Cerebellar nuclear complex (tissue), 1 donor: Measurements from ENCODE around the gene LCN2.
"Not testable (repeated sequence)": the region's sequence is repeated elsewhere in the genome, so short reads cannot be mapped to it uniquely, and the experiment has no call there.

Experiments
- DNase-seq, 2 experiments: peaks; one replicate each; lab custom pipeline; 2025; lab: John Stamatoyannopoulos, UW

LCN2 gene

DNA sequence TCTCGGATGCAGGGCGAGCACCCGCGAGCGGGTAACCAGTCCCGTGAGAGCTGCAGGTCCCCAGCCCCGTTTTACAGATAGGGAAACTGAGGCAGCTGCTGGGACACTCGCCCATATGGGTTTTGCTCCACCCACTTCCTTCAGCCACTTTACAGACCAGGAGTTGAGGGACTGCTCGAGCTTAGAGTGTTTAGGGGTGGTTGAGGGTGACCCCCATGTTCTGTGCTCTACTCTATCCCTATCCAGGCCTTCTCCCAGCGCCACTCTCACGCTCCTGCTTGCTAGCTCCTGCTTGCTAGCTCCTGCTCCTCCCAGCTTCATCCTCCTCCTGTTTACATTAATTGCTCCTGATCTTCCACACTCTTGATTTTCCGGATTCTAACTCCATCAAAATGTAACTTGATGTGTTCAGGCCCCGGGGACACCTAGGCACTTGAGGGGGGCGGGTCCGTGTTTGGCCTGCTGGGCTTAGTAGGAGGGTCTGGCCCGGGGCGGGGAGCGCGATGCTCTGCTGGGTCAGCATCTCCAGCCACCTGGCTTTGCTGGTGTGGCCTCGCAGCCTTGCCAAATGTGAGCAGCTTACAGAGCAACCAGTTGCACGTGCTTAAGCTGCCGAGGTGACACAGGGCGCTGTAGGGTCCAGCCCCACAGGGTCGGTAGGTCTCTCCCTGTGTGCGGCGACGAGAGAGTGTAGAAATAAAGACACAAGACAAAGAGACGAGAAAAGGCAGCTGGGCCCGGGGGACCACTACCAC, 20.2 kb upstream of the LCN2 start:
- DNase-seq = no peak

DNA sequence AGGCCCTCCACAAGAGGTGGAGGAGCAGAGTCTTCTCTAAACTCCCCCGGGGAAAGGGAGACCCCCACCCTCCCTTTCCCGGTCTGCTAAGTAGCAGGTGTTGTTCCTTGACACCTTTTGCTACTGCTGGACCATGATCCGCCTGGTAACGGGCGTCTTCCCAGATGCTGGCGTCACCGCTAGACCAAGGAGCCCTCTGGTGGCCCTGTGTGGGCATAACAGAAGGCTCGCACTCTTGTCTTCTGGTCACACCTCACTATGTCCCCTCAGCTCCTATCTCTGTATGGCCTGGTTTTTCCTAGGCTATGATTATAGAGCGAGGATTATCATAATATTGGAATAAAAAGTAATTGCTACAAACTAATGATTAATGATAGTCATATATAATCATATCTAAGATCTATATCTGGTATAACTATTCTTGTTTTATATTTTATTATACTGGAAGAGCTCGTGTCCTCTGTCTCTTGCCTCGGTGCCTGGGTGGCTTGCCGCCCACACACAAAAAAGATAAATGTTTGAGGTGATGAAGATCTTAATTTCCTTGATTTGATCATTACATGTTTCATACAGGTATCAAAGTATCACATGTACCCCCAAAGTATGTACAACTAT, 19.2 kb upstream of the LCN2 start:
- DNase-seq = not testable (repeated sequence)

DNA sequence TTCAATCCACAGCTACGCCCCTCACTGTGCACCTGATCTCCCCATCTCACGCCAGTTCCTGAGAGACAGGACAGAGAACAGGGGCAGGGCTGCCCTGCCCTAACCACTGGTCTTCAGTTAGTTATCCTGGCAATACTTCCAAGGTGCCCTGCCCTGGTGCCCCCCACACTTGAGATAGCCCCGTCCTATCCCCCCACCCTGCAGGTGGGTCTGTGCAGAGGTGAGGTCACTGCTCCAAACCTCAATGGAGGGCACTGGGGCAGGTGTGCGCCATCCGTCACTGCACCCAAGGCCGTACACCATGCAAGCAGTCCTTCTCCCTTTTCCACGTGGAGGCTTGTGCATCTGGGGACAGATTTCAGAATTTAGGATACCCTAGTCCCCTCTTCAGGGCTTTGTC, 18.6 kb upstream of the LCN2 start:
- not testable (repeated sequence) for DNase-seq

DNA sequence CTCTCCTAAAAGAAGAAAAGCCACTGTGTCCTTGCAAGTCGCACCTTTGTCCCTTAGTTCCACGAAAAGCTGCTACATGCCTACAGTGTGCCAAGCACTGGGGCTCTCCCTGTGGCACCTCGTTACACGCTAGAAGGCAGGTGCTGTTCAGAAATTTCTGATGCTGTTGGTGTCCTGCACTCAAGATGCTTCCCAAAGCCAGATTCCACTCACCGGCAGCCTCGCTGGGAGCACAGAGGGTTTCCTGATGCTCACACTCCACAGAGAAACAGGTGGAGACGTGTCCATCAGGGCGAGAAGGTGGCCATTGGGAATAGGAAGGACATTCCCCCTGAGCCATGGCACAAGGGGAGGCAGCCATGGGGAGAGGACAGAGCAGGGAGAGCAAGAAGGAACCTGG, 17.9 kb upstream of the LCN2 start:
- not testable (repeated sequence) for DNase-seq

DNA sequence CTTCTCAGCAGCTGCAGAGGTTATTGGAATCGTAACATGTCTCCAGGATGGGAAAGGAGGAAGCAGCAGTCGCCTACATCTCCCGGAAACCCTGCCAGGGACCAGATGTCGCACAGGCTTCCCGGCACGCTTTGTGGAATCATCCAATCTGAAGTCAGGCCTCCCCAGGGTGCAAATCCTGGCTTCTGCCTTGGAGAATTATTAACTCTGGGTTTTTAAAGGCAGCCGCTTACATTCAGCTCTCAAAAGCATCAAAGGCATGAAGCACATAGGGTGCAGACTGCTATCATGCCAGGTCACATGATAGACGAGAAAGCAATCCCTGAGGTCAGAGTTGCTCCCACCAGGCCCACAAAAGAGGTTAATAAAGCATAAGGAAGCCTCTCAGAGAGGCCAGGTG, 17.1 kb upstream of the LCN2 start:
- DNase-seq = not testable (repeated sequence)

DNA sequence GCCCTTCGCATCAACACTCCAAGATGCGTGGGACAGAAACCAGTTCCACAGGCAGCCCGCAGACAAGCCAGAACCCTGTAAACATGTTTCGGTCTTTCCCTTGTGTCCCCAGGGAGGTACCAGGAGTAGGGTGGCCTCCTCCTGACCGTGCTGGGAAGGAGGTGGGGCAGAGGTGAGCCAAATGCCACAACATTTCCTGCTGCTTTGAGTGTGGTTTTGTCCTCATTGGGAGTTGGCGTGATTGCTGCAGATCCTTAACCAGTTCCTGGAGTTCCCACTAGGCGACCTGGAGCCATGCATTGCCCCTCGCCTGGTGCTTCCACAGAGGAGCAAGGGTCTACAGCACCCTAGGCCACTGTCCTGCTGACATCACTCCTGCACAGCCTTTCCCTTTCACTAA, 13.7 kb upstream of the LCN2 start:
- DNase-seq = not testable (repeated sequence)

DNA sequence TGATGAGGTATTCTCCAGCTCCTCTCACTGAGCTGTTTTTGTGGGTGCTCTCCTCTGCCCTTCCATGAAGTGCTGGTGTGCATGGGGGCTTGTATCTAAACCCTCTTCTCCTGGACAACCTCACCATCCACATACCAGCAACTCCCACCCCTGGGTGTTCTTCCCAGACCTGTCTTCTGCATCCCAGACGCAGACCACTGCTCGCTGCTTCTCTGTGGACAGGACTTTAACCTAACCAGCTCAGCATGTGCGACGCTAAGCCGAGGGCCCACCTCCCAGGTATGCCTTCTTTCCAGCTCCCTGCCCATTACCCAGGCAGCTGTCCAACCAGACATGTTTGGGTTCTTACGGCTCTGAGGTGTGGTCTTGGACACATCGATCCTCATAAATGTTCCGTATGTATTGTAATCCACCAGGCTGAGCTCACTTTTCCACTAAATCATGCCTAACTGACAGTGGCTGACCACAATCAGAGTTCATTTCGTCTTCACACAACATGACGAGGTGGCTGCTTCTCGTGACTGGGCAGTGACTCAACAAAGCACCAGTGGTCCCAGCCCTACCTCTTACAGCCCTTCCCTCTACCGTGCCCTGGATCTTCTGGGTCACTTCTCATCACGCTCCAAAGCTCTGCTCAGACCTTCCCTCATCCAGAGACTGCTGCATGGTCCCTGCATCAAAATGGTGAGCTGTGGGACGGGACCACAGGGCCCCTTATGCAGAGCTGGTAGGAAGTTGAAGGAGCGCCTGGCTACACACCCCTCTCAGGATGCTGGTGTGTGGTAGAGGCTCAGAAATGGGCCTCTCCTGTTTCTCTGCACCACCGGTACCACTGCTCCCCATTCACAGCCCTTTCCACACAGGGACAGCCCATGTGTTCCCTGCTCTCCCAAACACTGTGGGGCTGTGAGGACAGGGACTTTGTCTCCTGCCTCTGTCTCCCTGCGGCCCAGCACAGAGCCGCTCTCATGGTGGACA, 12.1 kb upstream of the LCN2 start:
- DNase-seq = no peak

DNA sequence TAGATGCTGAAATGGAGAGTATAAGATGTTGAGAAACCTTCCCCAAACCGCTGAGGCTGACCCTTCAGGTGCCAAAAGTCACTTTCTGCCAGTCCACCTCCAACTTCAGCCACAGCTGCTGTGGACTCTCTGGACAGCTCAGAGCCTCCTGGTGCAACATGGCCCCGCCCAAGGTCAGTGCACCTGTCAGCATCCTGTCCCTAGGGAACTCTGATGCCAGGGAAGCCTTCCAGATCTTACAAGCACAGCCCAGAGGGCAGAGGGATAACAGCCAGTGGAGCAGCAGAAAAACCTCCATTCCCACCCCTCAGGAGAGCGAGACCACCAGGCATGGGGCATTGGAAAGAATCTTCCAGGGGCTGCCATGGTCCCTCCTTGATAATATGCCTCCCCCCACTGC, 11.3 kb upstream of the LCN2 start:
- no peak for DNase-seq

DNA sequence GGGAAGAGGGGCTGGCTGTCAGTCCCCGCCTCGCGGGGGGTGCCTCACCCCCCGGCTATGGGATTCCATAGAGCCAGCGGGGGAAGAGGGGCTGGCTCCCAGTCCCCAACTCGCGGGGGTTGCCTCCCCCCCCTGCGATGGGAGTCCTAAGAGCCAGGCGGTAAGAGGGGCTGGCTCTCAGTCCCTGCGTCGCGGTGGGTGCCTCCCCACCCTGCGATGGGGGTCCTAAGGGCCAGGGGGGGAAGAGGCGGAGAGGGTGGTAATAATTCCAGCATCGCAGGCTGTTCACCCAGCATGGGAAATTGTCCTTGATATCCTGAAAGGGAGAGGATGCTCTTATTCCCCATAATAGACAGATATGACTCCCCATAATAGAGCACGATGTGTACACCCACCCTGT, 9.6 kb upstream of the LCN2 start:
- no peak for DNase-seq

DNA sequence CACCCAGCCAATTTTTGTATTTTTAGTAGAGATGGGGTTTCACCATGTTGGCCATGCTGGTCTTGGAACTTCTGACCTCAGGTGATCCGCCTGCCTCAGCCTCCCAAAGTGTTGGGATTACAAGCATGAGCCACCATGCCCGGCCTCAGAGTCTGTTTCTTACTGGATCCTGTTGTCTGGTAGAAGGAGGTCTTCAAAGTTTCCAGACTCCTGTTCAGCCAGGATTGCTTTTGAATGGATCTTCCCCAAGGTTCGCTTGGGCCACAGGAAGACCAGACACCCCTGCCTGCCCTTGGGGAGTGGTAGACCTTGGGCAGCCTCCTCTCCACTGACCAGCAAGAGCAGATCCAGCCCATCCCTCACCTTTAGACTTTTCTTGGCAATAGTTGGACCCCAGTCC, 7.6 kb upstream of the LCN2 start:
- no peak for DNase-seq

DNA sequence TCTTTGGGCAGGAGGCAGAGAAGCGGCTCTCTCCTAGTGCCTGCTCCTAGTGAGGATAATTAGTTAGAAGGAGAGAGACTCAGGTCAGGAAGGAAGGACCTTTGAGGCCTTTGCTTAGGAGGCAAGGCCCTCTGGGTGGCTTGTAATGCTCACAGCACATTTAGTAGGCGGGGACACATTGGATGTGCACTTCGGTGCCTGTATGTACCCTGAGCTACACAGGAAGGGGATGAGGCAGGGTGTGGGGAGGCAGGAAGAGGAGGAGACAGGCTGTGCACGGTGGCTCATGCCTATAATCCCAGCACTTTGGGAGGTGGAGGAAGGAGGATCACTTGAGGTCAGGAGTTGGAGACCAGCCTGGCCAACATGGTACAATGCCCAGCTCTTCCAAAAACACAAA, 7.2 kb upstream of the LCN2 start:
- no peak for DNase-seq

DNA sequence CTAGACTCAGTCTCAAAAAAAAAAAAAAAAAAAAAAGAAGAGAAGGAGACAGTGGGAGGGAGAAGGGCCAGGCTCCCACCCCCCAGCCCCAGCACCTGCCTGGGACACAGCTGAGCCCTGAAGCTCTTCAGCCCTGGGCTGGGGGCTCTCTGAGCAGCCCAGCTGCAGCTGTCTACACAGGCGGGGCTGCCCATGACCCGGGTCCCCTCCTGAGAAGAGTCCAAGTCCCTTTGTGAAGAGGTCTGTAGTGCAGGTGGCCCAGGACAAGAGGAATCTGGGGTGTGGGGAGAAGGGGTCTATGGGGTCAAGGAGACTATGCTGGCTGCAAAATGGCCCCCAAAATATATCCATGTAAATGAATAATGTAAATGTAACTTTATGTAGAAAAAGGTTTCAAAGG, 6.7 kb upstream of the LCN2 start:
- no peak for DNase-seq

DNA sequence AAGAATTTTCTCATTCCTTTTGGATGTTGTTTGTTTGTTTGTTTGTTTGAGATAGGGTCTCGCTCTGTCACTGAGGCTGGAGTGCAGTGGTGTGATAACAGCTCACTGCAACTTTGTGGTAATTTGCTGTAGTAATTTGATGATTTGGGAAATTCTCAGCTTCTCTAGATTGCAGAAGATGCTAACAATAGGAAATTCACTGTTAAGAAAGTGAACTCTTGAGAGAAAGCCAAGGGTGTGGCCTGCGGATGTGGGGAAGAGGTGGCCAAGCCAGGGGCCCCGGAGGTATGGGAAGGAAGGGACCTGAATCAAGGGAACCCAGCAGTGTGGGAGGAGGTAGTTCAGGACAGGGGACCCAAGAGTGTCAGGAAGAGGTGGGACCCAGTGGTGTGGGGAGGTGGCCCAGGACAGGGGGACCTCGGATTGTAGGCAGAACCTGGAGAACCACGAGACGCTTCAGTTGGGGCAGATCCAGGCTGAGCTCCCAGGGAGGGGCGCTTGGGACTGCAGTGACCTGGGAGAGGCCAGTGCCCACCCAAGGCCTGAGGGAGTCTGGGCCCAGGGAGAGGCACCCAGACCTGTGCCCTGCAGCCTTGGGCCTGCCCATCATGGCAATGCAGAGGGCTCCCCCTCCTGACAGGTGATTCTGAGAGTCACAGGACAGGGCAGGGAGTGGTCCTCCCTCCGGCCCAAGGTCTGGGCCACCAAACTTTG, 5.6 kb upstream of the LCN2 start:
- DNase-seq = no peak

DNA sequence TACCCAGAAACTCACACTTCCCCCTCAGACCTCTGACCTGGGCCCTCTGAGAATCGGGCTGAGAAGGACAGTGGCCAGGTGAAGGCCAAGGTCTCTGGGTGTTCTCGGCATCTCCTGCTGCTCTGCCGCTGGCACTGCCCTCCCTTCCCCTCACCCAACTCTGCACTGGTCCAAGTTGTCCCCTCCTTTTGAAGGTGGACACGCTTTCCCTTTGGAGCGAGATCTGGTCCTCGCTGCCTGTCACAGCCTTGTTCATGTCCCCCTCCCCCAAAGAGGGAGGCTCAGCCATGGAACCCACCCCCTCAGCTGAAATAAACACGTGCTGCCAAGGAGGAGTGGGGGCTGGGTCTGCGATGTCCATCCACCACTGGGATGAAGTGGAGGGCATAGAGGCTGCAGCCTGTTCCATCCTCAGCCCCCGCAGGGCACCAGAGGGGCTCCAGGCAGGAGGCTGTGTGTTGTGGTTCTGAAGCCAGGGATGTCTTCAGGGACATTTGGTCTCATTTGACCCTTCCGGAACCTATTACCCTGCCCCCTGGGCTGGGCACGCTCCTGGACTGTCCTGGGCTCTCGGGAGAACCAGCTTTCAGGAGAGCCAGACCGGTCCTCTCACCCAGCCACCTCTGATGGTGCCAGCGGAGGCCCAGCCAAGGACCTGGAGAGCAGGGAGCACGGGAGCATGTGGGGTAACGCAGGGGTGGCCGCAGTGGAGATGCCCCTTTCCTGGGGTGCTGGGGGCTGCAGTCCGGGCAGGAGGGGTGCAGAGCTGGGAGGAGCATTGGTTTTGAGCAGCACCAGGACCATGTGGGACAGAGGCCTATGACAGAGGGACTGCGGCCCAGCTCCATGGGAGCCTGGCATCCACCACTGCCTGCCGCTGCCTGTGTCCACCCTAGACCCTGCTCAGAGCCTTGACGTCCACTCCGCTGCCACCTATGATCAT, 4.7 kb upstream of the LCN2 start:
- no peak for DNase-seq

DNA sequence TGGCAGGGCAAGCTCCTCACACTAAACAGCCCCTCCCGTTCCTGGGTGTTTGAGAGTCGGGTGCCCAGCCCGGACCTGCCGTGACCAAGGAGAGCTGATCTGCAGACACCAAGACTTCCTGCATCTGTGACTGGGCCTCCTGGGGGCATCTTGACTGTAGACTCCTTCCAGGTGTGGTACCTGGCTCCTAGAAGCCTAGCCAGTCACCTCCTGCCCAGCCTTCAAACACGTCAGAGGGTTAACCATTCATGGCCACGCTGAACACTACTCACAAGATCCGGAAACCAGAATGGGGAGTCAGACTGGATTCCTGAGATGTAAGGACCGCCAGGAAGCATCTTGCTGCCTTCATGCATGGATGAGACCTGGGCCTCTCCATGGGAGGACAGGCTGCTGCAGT, 3.7 kb upstream of the LCN2 start:
- no peak for DNase-seq

DNA sequence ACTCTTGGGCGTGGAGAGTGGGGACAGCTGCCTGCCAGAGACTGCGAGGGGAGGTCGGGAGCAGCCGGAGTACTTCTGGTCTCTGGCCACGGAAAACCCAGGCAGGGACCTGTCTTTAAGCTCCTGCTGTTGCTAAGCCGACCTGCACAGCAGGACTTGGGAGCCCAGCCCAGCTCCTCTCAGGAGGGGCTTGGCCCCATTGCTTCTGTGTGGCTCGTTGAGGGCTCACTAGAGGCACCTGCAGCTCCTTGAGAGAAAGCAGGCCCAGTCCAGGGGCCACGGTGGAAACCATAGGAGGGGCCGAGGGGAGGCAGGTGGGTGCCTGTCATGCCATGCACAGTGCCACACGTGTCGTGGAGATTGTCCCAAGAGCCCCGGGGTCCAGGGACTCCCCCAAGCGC, 3.3 kb upstream of the LCN2 start:
- no peak for DNase-seq

DNA sequence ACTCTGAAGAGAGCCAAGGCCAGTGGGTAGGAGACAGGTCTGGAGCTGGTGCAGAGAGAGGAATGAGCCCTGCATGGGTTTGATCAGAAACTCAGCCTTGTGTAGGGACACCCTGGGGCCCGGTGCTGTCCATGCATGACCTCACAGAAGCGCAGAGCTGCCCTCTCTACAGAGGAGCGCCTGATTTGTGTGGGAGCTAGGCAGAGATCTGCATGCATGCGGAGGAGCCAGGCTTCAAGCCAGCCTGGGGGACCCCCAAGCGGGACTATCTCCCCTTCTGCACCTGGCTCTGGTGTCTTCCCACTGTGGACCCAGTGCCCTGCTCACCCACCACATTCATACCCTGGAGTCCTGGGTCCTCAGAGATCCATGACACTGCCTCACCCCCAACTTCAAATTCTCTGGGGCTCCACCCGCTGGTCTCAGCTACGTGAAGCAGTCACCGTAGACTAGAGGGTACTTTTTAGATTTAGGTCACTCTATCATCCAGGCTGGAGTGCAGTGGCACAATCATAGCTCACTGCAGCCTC, 2.6 kb upstream of the LCN2 start:
- no peak for DNase-seq

DNA sequence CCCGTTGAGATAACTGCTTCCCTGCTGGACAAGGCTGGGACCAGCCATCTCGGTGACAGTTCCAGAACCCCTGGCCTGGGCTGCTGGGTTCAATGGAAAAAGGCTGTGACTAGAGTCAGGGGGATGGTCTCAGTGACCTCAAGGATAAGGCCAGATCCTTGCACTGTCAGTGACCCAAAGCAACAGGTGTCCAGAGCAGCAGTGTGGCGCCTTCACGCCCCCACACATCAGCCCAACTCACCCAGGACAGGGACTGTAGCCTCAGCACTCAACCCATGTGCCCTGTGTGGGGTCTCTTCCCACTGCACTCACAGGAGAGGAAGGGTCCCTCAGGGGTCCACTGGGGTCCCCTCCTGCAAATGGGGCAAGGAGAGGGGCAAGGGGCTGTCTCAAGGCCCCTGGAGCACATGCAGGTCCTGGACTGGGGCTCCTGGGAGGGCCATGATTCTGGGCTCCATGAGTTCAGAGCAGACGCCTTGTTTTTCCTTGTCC, 698 bp upstream of the LCN2 start:
- no peak for DNase-seq

DNA sequence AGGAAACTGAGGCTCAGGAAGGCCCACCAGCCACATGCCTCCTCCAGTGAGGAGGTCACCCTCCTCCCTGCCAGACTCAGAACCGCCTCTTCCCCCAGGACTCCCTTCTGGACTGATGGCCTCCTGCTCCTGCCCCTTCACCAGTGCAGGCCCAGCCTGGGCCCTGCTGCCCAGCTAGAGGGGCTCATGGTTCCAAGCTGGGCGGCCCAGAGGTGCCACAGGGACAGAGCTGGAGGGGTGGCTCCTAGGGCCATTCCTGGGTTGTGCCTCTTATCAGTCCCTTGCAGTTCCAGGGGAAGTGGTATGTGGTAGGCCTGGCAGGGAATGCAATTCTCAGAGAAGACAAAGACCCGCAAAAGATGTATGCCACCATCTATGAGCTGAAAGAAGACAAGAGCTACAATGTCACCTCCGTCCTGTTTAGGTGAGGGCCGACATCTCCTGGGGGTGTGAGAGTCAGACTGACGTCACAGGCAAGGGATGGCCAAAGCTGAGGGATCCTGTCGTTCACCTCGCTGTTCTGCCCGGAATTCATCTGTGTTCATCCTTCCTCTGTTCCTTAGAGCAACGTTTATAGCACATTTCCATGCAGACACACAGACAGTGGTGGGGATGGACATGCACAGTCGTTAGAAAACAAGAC, 819 bp downstream of the LCN2 start:
- no peak for DNase-seq
